DMS153 treated with DMSO at 0.1 percent for 48 hours (cell line): ENCODE measurements around the gene INPPL1.
"Not testable (repeated sequence)": the region's sequence is repeated elsewhere in the genome, so short reads cannot be mapped to it uniquely, and the experiment has no call there.

Experiments used
- DNase-seq: peaks from one replicate; lab custom pipeline; 2025; ENCODE audit not compliant: unreplicated experiment; lab: John Stamatoyannopoulos, UW

The INPPL1 gene

GRCh38 chr11:72243173-72244059 lies 18.8 kb downstream of the INPPL1 start:
- DNase-seq, result no peak

GRCh38 chr11:72244060-72244360 lies 19.4 kb downstream of the INPPL1 start, which contains the start of gene PHOX2A:
TSS of gene PHOX2A (minus strand) at chr11:72244176. CDS start at chr11:72244004, 172 bp downstream.
- DNase-seq, result no peak

GRCh38 chr11:72244361-72245262 lies 20.0 kb downstream of the INPPL1 start:
- no peak for DNase-seq

- DNase-seq, result no peak
Observed at GRCh38 chr11:72245263-72245816, 20.8 kb downstream of the INPPL1 start.

GRCh38 chr11:72247584-72247983 lies 23.0 kb downstream of the INPPL1 start:
- no peak for DNase-seq

- DNase-seq, result no peak
Observed at GRCh38 chr11:72249961-72250360, 25.4 kb downstream of the INPPL1 start.

- no peak for DNase-seq
Observed at GRCh38 chr11:72250661-72251464, 26.3 kb downstream of the INPPL1 start.

GRCh38 chr11:72251614-72252013 lies 27.0 kb downstream of the INPPL1 start:
- DNase-seq, result no peak

GRCh38 chr11:72253392-72253791 lies 28.8 kb downstream of the INPPL1 start:
- no peak for DNase-seq

GRCh38 chr11:72254299-72254993 lies 29.9 kb downstream of the INPPL1 start:
- no peak for DNase-seq

- no peak for DNase-seq
Observed at GRCh38 chr11:72257570-72257969, 33.0 kb downstream of the INPPL1 start.

- no peak for DNase-seq
Observed at GRCh38 chr11:72259490-72259889, 34.9 kb downstream of the INPPL1 start.

GRCh38 chr11:72260574-72260973 lies 36.0 kb downstream of the INPPL1 start:
- no peak for DNase-seq

- no peak for DNase-seq
Observed at GRCh38 chr11:72263361-72263760, 38.8 kb downstream of the INPPL1 start.

GRCh38 chr11:72265951-72266350 lies 41.4 kb downstream of the INPPL1 start:
- no peak for DNase-seq

GRCh38 chr11:72266960-72267359 lies 42.4 kb downstream of the INPPL1 start:
- DNase-seq, result not testable (repeated sequence)

GRCh38 chr11:72267956-72268617 lies 43.5 kb downstream of the INPPL1 start:
- no peak for DNase-seq

GRCh38 chr11:72271980-72272379 lies 47.4 kb downstream of the INPPL1 start:
- DNase-seq, result no peak

- no peak for DNase-seq
Observed at GRCh38 chr11:72274435-72274834, 49.9 kb downstream of the INPPL1 start.

GRCh38 chr11:72278905-72279304 lies 54.3 kb downstream of the INPPL1 start:
- no peak for DNase-seq
